Erythroblast (primary cell): Measurements from ENCODE around the gene SMAD5.

Source experiments
- DNase-seq, 2 experiments: peaks; one replicate each; lab custom pipeline; 2025; lab: John Stamatoyannopoulos, UW
- GATA1 ChIP-seq: IDR thresholded peaks from 2 replicates; pipeline ENCODE4 v1.6.1; 2011; ENCODE audit warnings: low read depth, mild to moderate bottlenecking, control low read depth, low read length, moderate library complexity
- POLR2A ChIP-seq: IDR thresholded peaks from 2 replicates; pipeline ENCODE4 v1.6.1; 2011; ENCODE audit warnings: mild to moderate bottlenecking, low read length

Gene SMAD5

DNA sequence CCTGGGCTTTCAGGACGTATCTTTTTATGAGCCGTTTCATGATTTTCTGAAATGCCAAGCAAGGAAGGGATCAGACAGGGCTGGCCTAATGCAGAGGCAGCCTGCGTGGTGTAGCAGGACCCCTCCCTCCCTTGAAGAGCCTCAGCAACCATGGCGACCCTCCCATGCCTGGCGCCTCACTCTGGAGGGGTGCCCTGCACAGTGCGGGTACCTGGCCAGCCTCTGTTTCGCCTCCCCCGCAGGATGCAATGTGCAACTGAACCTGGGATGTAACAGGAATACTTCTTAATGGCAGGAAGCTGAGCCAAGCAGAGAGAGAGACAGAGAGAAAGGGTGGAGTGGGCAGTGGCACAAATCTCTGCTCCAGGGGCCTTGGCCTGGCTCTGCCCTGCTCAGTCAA, 83.6 kb downstream of the SMAD5 start:
- TF ChIP-seq POLR2A = no peak
- TF ChIP-seq GATA1 = no peak
- no peak for DNase-seq

- no peak for DNase-seq
- TF ChIP-seq GATA1 = no peak
- no peak for TF ChIP-seq POLR2A
Observed at GRCh38 chr5:136221340-136221739, 88.7 kb downstream of the SMAD5 start.

DNA sequence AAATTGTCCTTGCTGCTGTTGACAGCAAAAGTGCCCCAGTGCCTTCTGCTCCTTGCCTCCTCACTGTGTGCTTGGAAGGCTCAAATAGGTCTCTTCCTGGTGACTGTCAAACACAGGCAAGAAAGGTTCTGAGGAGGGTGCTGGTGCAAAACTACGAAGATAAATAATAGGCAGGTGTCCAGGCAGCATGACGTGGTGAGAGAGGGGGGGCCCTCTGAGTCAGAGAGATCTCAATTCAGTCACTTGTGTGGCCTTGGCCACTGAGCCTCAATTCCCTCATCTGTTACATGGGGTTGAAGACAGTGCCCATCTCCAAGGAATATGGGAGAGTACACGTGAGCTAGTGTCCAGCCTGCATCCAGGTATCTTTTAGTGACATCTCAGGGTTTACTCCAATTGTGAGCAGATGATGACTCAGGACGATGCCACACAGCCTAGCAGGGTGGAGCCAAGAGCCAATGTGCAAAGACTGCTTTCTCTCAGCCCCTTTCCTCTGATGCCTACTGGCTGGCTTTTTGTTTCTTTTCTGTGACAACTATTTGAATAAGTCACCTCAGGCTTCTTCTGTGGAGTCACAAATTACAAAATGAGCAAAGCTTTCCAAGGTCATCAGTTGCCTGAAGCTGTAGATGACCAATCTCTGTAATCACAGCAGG, 90.1 kb downstream of the SMAD5 start:
- TF ChIP-seq POLR2A = no peak
- no peak for TF ChIP-seq GATA1
- DNase-seq = no peak

DNA sequence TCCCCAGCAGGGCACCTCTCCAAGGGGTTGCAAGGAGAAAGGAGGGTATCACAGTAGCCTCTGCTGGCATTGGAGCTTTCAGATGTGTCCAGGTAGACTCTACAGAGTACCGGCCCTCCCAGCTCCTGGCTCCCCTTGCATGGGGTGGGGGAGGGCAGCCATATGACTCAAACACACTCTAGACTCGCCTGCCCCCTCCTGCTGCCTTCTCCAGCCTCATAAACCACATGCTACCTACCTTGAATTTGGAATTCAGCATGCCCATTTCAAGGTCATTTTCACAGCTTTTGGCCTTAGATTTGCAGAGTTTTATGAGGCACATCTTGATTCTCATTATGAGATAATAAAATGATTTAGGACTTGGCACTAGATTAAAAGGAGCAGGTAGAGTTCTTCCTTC, 93.2 kb downstream of the SMAD5 start:
- TF ChIP-seq GATA1 (no peak), POLR2A (no peak)
- no peak for DNase-seq

GRCh38 chr5:136226401-136226800, 93.8 kb downstream of the SMAD5 start:
- TF ChIP-seq GATA1 = no peak
- TF ChIP-seq POLR2A = no peak
- DNase-seq = no peak

DNA sequence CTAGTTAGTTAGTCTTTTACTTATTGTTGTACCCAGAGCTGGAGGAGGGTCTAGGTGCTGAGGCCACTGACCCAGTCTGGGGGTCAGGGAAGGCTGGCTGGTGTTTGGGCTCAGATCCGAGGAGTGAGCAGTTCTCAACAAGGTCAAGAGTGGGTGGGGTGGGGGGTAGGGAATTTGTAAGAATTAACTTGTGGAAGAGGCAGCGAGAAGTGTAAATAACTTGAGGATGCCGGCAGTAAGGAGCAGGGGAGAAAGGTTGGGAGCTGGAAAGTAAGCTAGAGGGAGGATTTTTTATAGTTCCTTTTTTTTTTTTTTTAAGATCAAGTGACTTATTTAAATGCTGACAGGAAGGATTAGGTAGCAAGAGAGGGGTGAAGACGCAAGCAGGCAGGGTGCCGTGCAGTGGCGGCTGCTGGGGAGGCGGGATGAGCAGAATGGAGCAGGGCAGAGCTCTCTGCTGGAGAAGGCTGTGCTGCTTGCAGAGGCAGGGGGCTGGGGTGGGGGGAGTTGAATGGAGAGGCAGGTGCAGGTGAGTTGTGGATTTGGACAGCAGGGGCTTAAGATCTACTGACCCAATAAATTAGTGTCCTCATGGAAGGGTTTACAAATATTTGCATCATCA, 95.6 kb downstream of the SMAD5 start:
- no peak for DNase-seq
- no peak for TF ChIP-seq GATA1
- TF ChIP-seq POLR2A = no peak

DNA sequence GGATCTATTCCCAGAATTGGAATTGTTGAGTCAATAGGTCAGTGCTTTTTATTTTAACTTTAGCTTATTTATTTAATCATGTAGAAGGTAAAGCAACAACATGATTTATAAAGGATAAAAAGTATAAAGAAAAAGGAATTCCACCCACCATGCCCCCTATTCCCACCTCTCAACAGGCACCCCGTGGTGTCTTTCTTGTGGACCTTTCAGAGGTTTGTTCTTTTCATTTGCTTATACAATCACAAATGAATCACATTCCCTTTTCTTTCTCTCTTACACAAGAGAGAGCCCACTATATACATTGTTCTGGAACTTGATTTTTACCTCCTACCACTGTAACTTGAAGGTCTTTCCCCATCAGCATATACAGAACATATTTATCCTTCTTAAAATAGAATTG, 97.5 kb downstream of the SMAD5 start:
- no peak for DNase-seq
- no peak for TF ChIP-seq GATA1
- TF ChIP-seq POLR2A = no peak

- no peak for DNase-seq
- TF ChIP-seq GATA1 (no peak), POLR2A (no peak)
Observed at GRCh38 chr5:136232316-136232715, 99.7 kb downstream of the SMAD5 start.
